NCI-H2107 treated with DMSO at 0.1 percent for 48 hours (cell line): Measurements from ENCODE around the gene GRID1.

ENCODE experiments used
- DNase-seq: peaks from one replicate; lab custom pipeline; 2025; ENCODE audit not compliant: unreplicated experiment; lab: John Stamatoyannopoulos, UW

The GRID1 gene

GRCh38 chr10:86152354-86152753 is 214.2 kb downstream of the GRID1 start:
- no peak for DNase-seq

- DNase-seq, result no peak
Measured at GRCh38 chr10:86151613-86152012, 215.0 kb downstream of the GRID1 start.

GRCh38 chr10:86149257-86149656 is 217.3 kb downstream of the GRID1 start:
- DNase-seq, result no peak

GRCh38 chr10:86148117-86148516 is 218.5 kb downstream of the GRID1 start:
- no peak for DNase-seq

- no peak for DNase-seq
Measured at GRCh38 chr10:86144301-86144700, 222.3 kb downstream of the GRID1 start.

- DNase-seq, result no peak
Measured at GRCh38 chr10:86141896-86142295, 224.7 kb downstream of the GRID1 start.

GRCh38 chr10:86139066-86139657 is 227.4 kb downstream of the GRID1 start:
- DNase-seq, result no peak

- DNase-seq, result no peak
Measured at GRCh38 chr10:86138551-86139065, 228.0 kb downstream of the GRID1 start.

- DNase-seq, result no peak
Measured at GRCh38 chr10:86137561-86137960, 229.0 kb downstream of the GRID1 start.

- DNase-seq, result no peak
Measured at GRCh38 chr10:86136934-86137333, 229.7 kb downstream of the GRID1 start.

GRCh38 chr10:86135191-86135590 is 231.4 kb downstream of the GRID1 start:
- no peak for DNase-seq

- DNase-seq, result no peak
Measured at GRCh38 chr10:86130737-86131475, 235.7 kb downstream of the GRID1 start.

GRCh38 chr10:86130041-86130440 is 236.6 kb downstream of the GRID1 start:
- no peak for DNase-seq

- DNase-seq, result no peak
Measured at GRCh38 chr10:86128360-86128759, 238.2 kb downstream of the GRID1 start.

- no peak for DNase-seq
Measured at GRCh38 chr10:86127274-86127819, 239.2 kb downstream of the GRID1 start.

- no peak for DNase-seq
Measured at GRCh38 chr10:86124734-86125133, 241.9 kb downstream of the GRID1 start.

GRCh38 chr10:86123715-86124114 is 242.9 kb downstream of the GRID1 start:
- no peak for DNase-seq

GRCh38 chr10:86123304-86123703 is 243.3 kb downstream of the GRID1 start:
- DNase-seq, result no peak

GRCh38 chr10:86122646-86123045 is 243.9 kb downstream of the GRID1 start:
- no peak for DNase-seq

- DNase-seq, result no peak
Measured at GRCh38 chr10:86121200-86121599, 245.4 kb downstream of the GRID1 start.

- DNase-seq, result no peak
Measured at GRCh38 chr10:86117051-86117450, 249.5 kb downstream of the GRID1 start.

- DNase-seq, result no peak
Measured at GRCh38 chr10:86113983-86114382, 252.6 kb downstream of the GRID1 start.
